Common myeloid progenitor, CD34-positive (primary cell): ENCODE measurements around the gene DEDD.
A peak's percentile ranks its signal among the peaks of the same experiment; 100 is the strongest.

Source experiments
- CTCF ChIA-PET: fragments of 350-600 bp; sonication (Branson Sonifier 250); formaldehyde crosslinking; loops from one replicate; lab custom pipeline; 2021; ENCODE audit warnings: antibody characterized with exemption; lab: Charles Lee
- POLR2A ChIA-PET: fragments of 350-600 bp; sonication (Branson Sonifier 250); formaldehyde crosslinking; loops from one replicate; lab custom pipeline; 2021; ENCODE audit warnings: antibody characterized with exemption; lab: Charles Lee
- DNase-seq, 3 donors: peaks; one replicate each; pipeline versions ENCODE4 v3.0.0 to v3.0.0-alpha.2; 2013
- H3K27ac ChIP-seq, 2 experiments: 1 replicate in 1 of 2; 2 replicates in 1 of 2; pipeline ENCODE4 v1.7.0; 2013; ENCODE audit warnings: inconsistent platforms in 2 of 2, low read length in 2 of 2, mild to moderate bottlenecking in 2 of 2, low read depth in 1 of 2, moderate library complexity in 1 of 2; ENCODE audit not compliant: severe bottlenecking in 2 of 2, insufficient read depth in 1 of 2, poor library complexity in 1 of 2
- H3K27me3 ChIP-seq, 5 experiments: replicated peaks in 2 of 5; 1 replicate in 3 of 5; 2 replicates in 2 of 5; pipeline versions ENCODE4 v1.6.1 to v1.7.0; 2013; ENCODE audit warnings: low read length in 4 of 5, mild to moderate bottlenecking in 2 of 5, moderate library complexity in 2 of 5, inconsistent platforms in 1 of 5; ENCODE audit not compliant: insufficient read depth in 5 of 5, control insufficient read depth in 4 of 5
- H3K36me3 ChIP-seq, 4 experiments: 1 replicate in 2 of 4; 2 replicates in 2 of 4; pipeline versions ENCODE4 v1.6.1 to v1.7.0; 2013; ENCODE audit warnings: low read length in 3 of 4, control low read depth in 1 of 4, mild to moderate bottlenecking in 1 of 4; ENCODE audit not compliant: control insufficient read depth in 4 of 4, insufficient read depth in 4 of 4
- H3K4me1 ChIP-seq, 4 experiments: 1 replicate in 3 of 4; 2 replicates in 1 of 4; pipeline versions ENCODE4 v1.6.1 to v1.7.1; 2013; ENCODE audit warnings: low read length in 3 of 4, mild to moderate bottlenecking in 3 of 4, control low read depth in 1 of 4, inconsistent platforms in 1 of 4, moderate library complexity in 1 of 4; ENCODE audit not compliant: control insufficient read depth in 4 of 4, insufficient read depth in 4 of 4; ENCODE audit errors: control extremely low read depth in 1 of 4
- H3K4me3 ChIP-seq, 7 experiments: 1 replicate in 4 of 7; 2 replicates in 3 of 7; pipeline versions ENCODE4 v1.5.1 to v1.7.0; 2013; ENCODE audit warnings: mild to moderate bottlenecking in 7 of 7, low read length in 6 of 7, moderate library complexity in 6 of 7, inconsistent platforms in 2 of 7, low read depth in 2 of 7, control low read depth in 1 of 7; ENCODE audit not compliant: insufficient read depth in 4 of 7, control insufficient read depth in 1 of 7; ENCODE audit errors: extremely low read depth in 1 of 7
- H3K9me3 ChIP-seq, 5 experiments: 1 replicate in 4 of 5; 2 replicates in 1 of 5; pipeline versions ENCODE4 v1.6.1 to v1.7.1; 2013; ENCODE audit warnings: low read length in 4 of 5, mild to moderate bottlenecking in 2 of 5, inconsistent platforms in 1 of 5, low read depth in 1 of 5, moderate library complexity in 1 of 5; ENCODE audit not compliant: control insufficient read depth in 4 of 5, insufficient read depth in 2 of 5; ENCODE audit errors: control extremely low read depth in 1 of 5
- WGBS: methylation state at CpG from one replicate; pipeline ENCODE4 v1.1.5; 2013; ENCODE audit not compliant: insufficient coverage; 5-methylcytosine and 5-hydroxymethylcytosine counted together

Gene DEDD

DNA sequence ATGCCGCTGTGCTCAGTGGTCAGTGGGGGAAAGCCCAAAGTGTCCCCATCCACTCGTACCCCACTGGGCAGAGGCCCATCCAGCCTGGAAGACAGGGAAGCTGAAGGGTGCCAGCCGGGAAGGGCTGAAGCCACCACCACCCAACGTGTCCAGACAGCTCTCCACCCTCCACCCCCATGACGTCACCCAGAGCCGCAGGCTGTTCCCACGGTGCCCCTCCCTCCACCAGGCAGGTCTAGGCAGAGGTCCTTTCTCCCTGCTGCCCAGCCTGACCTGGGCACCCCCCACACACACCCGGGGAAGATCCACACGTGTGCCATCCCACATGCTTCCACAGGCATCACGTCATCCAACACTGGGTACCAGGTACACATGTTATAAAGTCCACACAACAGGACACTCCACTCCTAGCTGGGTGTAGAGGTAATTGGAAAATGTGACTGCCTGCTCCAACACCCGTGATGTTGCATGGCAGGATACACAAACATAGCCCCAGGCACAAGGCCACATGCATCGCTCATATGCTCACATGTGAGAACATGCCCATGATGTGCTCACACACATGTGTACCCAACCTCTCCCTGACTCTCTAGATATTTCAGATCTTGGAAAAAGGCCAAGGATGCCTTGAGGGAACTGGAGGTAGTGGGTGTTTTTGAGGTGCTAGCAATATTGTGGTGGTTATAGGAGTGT lies 57.6 kb downstream of the DEDD start:
- no peak overlapping the region for H3K4me3 ChIP-seq
- POLR2A ChIA-PET, result interaction anchor here (0.5 kb wide), 1 partner anchor 77 kb away, joined by 3 read pairs; no protein-coding TSS in a partner anchor
- peaks cover 0 to 5% (median 0%) of the 10 kb centered on the region in 5 experiments for H3K27me3 ChIP-seq
- H3K36me3 ChIP-seq, result no peaks in the 10 kb centered on the region
- 100% methylated on average over 6 of the region's 12 CpGs for WGBS
- no peak for DNase-seq
- no peaks in the 10 kb centered on the region for H3K9me3 ChIP-seq
- no peak overlapping the region for H3K27ac ChIP-seq
- H3K4me1 ChIP-seq, result peaks cover 3 to 39% (median 23%) of the 10 kb centered on the region in 4 experiments
- CTCF ChIA-PET, result interaction anchor here (1.2 to 20.2 kb wide), 6 partner anchors 8 to 79 kb away, joined by 3 to 297 read pairs (median 98); partner anchors contain the start of genes DEDD, KLHDC9, TSTD1 and USF1

GRCh38 chr1:161073474-161074121 lies 58.9 kb downstream of the DEDD start:
- Histone ChIP-seq H3K27ac (no peak overlapping the region), H3K27me3 (no peaks in the 10 kb centered on the region), H3K36me3 (no peaks in the 10 kb centered on the region), H3K4me3 (no peak overlapping the region), H3K9me3 (no peaks in the 10 kb centered on the region), H3K4me1 (peaks cover 6 to 51% (median 36%) of the 10 kb centered on the region in 4 experiments)
- DNase-seq, result peak in 1 of 3 donors; percentile 26
- POLR2A ChIA-PET, result interaction anchor here (2.7 kb wide), 1 partner anchor 24 kb away, joined by 10 read pairs; the partner anchor contains the start of gene KLHDC9
- 75% methylated on average over 4 of the region's 7 CpGs for WGBS
- CTCF ChIA-PET, result interaction anchor here (1.2 to 20.2 kb wide), 8 partner anchors 9 to 78 kb away, joined by 3 to 297 read pairs (median 81); partner anchors contain the start of genes DEDD, KLHDC9, NECTIN4 and TSTD1

- no peak overlapping the region for H3K27ac ChIP-seq
- no peak for DNase-seq
- no peak overlapping the region for H3K4me3 ChIP-seq
- 97% methylated on average over 18 of the region's 19 CpGs for WGBS
- POLR2A ChIA-PET, result interaction anchor here (2.7 kb wide), 1 partner anchor 24 kb away, joined by 10 read pairs; the partner anchor contains the start of gene KLHDC9
- no peaks in the 10 kb centered on the region for H3K9me3 ChIP-seq
- CTCF ChIA-PET, result interaction anchor here (1.6 to 20.2 kb wide), 11 partner anchors 10 to 77 kb away, joined by 4 to 297 read pairs (median 13); partner anchors contain the start of genes DEDD, KLHDC9, NECTIN4 and TSTD1
- H3K4me1 ChIP-seq, result peaks cover 6 to 57% (median 41%) of the 10 kb centered on the region in 4 experiments
- no peaks in the 10 kb centered on the region for H3K27me3 ChIP-seq
- no peaks in the 10 kb centered on the region for H3K36me3 ChIP-seq
Measured at GRCh38 chr1:161072751-161073449, 59.6 kb downstream of the DEDD start.

DNA sequence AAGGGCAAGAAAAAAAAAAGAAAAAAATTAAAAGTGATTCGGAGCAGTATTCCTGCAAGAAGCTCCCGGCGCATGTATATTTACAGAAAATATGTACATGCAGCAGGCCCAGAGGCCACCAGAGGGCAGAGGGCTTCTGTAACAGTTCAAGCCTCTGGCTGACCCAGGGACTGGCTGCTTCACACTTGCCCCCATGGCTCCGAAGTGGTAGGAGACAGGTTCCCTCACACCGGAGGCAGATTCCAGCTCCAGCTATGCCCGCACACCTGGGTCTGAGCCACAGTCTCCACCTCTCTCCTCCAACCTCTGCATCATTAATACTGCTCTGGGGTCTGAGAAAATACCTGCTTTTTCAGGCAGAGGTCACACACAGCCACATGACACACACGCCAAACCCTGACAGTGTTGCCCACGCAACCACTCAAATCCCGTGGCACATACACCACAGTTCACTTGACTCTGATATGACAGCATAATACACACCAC lies 60.5 kb downstream of the DEDD start:
- Histone ChIP-seq H3K4me3 (no peak overlapping the region), H3K36me3 (peaks cover 0 to 4% (median under 1%) of the 10 kb centered on the region in 4 experiments), H3K27me3 (no peaks in the 10 kb centered on the region), H3K4me1 (peaks cover 12 to 67% (median 50%) of the 10 kb centered on the region in 4 experiments), H3K9me3 (no peaks in the 10 kb centered on the region), H3K27ac (no peak overlapping the region)
- ChIA-PET POLR2A (interaction anchor here (0.6 to 4.4 kb wide), 4 partner anchors 25 to 127 kb away, joined by 3 to 53 read pairs (median 8); partner anchors contain the start of genes ADAMTS4, KLHDC9 and USF1), CTCF (interaction anchor here (1.0 to 20.2 kb wide), 16 partner anchors 11 to 85 kb away, joined by 3 to 297 read pairs (median 7); partner anchors contain the start of genes DEDD, KLHDC9, NECTIN4 and TSTD1)
- DNase-seq, result peak; percentile 71 to 75 (median 74)
- 45% methylated on average over 9 of the region's 9 CpGs for WGBS
